ENCODE measurements around the gene THAP5.

- TF ChIP-seq, protein P1, sequence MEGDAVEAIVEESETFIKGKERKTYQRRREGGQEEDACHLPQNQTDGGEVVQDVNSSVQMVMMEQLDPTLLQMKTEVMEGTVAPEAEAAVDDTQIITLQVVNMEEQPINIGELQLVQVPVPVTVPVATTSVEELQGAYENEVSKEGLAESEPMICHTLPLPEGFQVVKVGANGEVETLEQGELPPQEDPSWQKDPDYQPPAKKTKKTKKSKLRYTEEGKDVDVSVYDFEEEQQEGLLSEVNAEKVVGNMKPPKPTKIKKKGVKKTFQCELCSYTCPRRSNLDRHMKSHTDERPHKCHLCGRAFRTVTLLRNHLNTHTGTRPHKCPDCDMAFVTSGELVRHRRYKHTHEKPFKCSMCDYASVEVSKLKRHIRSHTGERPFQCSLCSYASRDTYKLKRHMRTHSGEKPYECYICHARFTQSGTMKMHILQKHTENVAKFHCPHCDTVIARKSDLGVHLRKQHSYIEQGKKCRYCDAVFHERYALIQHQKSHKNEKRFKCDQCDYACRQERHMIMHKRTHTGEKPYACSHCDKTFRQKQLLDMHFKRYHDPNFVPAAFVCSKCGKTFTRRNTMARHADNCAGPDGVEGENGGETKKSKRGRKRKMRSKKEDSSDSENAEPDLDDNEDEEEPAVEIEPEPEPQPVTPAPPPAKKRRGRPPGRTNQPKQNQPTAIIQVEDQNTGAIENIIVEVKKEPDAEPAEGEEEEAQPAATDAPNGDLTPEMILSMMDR (IDR thresholded peaks at IDR 0.05), result no peak
- TF ChIP-seq ZFX (IDR thresholded peaks at IDR 0.05; ENCODE audit: borderline replicate concordance), result no peak
These were observed 40.1 kb upstream of the THAP5 start for GRCh38 chr7:108609643-108610042.
